ENCODE results near the gene SERP2.

The SERP2 gene

DNA sequence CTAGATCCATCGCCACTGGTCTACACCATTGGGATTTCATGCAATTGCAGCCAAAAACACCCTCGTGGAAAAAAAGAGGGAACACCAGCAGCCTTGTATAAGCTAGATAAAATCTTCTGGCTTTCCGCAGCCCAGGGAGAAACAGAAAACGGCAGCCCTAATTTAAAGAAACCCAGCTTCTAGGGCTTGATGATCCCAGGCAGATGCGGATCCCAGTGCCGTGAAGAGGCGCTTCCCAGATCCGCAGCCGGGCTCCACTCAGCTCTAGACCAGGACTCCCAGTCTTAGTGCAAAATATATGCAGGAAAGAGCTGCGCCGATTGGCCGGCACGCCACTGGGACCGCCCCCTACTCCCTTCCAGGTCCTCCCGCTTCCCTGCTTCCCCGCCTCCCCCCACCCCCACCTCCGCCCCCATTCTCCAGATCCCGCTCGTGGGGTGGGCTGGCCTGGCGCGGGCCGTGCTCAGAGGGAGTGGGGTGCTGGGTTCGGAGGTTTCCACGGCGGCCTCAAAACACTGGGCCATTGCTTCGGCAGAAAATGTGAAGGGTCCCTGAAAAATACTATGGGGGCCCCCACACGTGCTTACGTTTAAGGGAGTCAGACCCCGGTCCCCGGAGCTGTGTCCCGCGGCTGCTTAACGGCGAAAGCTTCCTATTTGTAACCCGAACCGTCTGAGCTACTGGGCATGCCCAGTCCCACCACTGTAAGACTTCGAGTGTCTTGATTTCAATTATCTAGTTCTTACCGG is 63.1 kb downstream of the SERP2 start:
- DNase-seq, result peak; percentile 76

- no peak for DNase-seq
These were observed 64.0 kb downstream of the SERP2 start for GRCh38 chr13:44437356-44438233.

DNA sequence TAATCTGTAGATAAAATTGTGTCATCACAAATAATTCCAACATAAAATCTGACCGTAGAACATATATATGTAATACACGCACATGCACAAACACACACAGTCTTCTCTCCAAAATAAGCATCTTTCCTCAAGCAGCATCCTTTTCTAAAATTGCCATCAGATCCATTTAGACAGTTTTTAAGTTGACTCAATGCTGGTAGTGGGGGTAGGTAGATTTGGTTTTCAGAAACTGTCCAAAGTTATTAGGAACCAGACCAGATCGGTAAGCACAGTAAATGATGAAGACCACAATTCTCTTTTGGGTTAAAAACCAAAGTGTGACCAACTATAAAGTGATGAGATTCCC is 64.6 kb downstream of the SERP2 start:
- no peak for DNase-seq

DNA sequence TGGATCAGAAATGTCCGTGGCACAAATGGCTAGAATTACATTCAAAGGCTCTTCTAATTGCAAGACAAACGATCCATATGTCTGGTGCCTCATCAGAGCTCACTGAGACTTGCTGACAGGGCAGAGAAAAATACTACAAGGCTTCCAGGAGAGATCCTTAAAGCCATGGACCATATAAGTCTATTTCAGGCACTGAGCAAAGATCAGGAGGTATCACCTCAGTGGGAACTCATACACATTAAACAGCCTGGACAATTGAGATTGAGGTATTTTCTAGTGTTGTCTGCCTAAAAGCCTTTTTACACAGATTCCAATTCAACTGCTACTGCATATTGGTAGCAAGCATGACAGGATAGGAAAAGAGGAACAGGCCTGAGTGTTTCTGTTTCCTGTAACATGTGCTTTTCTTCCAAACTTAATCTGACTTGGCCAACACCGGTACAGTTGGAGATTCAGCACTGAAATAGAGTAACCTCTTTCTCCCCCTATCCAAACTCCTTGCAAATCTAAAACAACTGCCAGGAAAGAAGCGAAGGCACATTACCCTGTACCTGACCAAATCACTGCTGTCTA is 65.9 kb downstream of the SERP2 start:
- DNase-seq, result no peak

DNA sequence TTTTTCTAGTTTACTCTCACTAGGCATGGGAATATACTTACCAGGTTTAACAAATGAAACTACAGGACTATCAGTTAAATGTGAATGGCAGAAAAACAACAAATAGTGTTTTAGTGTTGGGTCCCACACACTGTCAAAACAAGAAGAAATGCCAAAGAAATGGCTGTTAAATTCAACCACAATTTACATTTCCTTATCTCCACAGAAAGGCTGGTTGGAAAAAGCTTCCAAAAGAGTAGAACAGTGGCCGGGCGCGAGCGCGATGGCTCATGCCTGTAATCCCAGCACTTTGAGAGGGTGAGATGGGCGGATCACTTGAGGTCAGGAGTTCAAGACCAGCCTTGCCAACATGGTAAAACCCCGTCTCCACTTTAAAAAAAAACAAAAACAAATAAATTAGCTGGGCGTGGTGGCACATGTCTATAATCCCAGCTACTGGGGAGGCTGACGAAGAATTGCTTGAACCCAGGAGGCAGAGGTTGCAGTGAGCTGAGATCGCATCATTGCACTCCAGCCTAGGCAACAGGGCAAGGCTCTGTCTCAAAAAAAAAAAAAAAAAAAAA is 66.5 kb downstream of the SERP2 start:
- DNase-seq, result no peak
